Erythroblast (primary cell): ENCODE measurements around the gene ZNF521.

Experiments
- DNase-seq, 2 experiments: peaks; one replicate each; lab custom pipeline; 2025; lab: John Stamatoyannopoulos, UW
- GATA1 ChIP-seq: IDR thresholded peaks from 2 replicates; pipeline ENCODE4 v1.6.1; 2011; ENCODE audit warnings: low read depth, mild to moderate bottlenecking, control low read depth, low read length, moderate library complexity
- POLR2A ChIP-seq: IDR thresholded peaks from 2 replicates; pipeline ENCODE4 v1.6.1; 2011; ENCODE audit warnings: mild to moderate bottlenecking, low read length

ZNF521 gene

DNA sequence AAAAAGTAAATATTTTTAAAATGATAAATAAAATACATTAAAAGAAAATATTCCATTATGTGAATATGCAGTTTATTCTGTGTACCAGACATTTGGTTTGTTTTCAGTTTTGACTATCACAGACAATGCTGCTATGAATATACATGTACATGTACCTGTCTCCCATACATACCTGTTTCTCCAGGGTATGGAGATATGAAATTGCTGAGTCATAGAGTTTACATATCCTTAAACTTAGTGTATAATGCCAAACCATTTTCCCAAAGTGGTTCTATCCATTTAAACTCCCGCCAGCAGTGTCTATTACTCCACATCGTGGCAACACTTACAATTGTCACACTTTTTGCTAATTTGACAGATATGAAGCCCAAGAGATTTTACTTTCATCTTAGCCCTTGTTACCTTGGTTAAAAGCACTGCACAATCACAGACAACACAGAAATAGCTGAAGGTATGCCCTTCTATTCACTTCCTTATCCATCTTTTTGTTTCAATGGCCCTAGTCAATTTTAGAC is 56.3 kb downstream of the ZNF521 start:
- DNase-seq = no peak
- TF ChIP-seq POLR2A = no peak
- no peak for TF ChIP-seq GATA1

DNA sequence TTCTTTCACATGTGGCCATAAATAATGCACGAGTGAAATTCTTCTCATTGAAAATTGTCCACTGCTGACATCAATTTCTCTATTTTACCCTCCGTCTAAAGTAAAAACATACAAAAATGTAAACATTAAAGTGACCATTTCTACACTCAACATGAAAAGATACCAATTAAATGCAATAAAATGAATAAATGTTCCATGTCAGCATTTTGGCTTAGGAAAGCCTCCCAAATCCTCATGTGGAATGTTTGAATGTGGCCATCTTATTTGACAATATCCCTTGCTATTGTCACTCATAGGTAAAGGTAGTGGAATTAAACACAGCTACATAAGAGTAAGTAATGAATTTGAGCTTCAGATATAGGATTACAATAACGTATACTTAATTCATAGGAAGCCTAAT is 60.8 kb downstream of the ZNF521 start:
- no peak for DNase-seq
- no peak for TF ChIP-seq POLR2A
- TF ChIP-seq GATA1 = no peak

DNA sequence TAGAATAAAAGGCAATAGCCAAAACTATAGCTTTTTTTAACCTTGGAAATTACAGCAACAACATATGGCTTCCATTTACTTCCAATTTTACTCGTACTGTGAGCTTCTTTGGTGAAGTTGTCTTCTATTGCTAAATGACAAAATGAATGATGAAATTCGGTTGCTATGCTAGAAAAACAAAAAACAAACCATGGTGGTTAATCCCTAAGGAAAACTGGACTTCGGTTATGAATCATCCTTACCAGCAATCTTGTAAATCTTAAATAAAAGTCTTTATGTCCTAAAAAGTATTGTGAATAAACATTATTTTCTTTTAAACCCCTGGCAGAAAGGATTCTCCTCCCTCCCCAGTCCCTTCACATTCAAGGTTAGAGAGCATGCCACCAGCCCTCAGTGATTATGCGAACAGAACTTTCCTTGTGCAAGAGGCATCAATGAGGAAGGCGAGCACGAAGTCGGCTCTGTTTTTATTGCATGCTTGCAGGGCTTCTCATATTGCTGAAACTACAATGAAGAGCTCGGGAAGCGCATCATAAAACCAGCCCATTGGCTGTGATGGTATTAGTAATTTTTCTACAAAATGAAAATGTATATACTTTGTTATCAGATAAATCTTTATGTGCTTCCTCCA is 62.9 kb downstream of the ZNF521 start:
- TF ChIP-seq POLR2A = no peak
- TF ChIP-seq GATA1 = no peak
- no peak for DNase-seq

DNA sequence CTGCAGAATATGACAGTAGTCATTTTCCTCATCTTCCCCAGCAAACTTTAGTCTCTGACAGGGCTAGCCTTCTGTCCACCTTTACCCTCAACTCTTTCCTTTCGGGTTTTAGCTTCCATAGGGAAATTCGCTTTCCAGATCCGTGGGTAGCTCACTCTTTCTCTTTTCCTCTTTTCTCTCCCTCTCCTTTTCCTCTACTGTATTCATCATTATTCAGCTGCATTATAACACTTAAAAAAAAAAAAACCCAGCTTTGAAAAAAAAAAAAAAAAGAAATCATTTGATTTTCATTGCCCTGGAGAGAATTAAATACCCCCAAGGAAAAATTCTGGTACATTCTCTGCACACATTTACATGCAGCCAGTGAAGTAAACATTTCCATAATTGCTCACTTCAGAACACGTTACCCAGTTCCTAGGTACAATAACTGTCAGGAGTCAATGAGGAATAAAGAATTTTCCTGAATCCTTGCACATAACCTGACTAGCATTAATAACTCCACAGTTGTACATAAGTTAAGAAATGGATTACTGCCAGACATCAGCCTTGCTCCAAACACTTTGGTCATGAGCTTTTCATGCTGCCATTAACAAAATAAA is 63.5 kb downstream of the ZNF521 start:
- TF ChIP-seq GATA1 = no peak
- TF ChIP-seq POLR2A = no peak
- DNase-seq = no peak

DNA sequence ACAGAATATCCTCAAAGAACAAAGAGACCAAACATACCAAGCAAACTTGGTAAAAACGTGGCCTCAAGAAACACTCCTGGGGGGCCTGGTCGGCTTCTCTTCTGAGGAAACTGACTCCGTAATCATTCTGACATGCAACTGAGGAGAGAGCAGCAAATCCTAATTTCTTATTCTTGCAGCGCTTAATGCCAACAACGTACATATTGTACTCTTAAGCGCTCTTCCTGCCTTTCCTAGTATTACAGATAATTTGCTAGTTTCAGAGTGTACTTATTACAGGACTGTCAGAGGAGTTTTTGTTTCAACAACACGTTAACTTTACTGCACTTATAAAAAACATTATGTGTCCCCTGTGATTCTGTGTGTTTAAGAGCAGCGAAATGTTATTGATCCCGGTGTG is 64.9 kb downstream of the ZNF521 start:
- no peak for DNase-seq
- TF ChIP-seq POLR2A (no peak), GATA1 (no peak)

DNA sequence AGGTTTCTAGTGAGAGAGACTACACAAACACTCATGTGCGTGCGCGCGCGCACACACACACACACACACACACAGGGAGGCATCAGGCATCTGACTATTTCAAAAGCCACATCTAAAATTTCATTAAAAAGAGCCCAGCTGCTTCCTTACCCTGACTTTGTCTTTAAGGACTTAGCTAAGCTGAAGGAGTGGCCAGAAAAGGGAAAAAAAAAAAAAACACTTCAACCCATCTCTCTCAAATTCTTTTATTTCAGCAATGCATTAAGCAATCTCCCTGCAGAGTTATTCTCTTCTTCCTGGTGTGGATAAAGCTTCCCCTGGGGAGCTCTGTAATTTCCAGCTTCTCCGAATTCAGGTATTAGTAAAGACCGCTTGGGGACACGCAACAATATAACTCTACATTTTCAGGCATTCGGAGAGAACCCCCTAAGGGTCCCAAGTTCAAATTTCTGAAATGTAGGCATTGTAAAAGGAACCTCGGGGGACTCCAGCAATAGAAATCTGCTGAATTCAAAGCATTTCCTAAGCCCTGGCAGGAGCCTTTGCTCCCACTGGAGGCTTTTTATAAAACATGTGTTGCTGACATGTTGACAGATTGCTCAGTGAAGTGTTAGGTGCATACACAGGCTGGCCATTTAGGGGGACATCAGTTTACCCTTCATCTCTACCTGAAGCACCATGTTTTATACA is 67.0 kb downstream of the ZNF521 start:
- no peak for TF ChIP-seq GATA1
- TF ChIP-seq POLR2A = no peak
- no peak for DNase-seq

DNA sequence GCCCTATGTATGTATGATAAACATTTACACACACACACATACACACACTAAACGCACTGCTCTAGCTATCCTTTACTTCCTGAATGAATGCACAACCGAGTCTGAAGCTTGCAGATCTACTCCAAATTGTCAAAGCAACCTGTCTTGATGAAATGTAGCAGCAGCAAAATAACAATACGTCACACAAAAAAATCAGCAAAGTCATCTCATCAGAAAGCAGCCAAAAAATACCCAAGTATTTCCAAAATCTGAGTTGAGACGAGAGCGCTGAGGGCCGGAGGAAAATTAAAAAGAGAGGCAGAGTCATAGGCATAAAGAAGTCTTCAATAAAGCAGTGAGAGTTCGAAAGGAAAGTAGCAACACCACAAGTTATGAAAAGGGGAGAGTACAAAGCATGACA is 67.7 kb downstream of the ZNF521 start:
- DNase-seq = no peak
- TF ChIP-seq POLR2A (no peak), GATA1 (no peak)

DNA sequence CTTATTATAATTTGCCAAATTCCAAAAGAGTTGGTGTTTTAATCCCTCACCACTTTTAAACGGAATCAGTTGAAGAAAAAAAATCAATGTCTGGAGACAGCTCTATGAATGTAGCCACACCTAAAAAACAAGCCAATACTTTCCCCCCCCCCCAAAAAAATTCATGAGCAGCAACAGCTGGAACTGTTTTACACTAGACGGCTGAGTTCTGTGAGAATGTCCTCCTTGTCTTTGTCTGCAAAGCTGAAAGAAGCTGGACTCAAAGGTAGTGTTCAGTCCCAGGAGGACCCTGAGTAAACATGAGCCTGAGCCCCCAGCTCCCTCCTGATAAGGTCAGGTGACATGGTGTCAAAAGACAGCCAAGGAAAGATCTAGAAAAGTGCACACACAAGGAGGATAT is 68.2 kb downstream of the ZNF521 start:
- TF ChIP-seq GATA1 (no peak), POLR2A (no peak)
- no peak for DNase-seq

DNA sequence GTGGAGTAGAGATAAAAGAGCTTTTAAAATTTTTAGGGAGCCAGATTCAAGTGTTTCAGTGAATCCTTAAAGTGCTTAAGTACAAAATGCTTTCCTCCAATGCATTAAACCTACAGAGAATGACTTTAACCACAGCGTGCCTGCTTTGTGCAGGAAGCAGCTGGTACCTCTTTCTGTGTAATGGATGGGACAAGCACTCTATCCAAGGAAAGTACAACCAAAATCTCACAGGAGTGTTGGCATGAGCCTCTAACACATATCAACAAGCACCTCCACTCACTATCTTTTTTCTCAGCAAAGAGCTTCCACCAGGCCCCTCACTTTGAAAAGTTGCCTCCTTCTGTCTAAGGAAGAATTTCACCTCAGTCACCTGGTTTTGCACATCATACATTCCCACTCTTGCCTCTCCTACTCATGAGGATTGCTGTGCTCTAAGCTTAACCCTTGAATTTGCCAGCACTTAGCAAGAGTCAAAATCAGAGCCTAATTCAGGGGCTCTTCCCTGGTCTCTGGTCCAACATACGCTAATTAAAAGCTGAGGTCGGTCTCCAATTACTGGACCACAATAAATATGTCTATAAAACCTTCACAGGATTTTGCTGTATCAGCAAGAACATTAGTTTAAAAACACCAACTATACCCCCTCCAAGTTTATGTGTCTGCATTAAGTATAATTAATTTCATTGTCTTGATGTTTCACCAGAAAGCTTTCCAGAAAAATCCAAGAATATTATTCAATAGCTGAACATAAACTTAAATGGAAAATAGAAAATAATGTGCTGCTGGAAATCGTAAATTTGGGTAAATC is 68.9 kb downstream of the ZNF521 start:
- DNase-seq = no peak
- TF ChIP-seq GATA1 (no peak), POLR2A (no peak)

DNA sequence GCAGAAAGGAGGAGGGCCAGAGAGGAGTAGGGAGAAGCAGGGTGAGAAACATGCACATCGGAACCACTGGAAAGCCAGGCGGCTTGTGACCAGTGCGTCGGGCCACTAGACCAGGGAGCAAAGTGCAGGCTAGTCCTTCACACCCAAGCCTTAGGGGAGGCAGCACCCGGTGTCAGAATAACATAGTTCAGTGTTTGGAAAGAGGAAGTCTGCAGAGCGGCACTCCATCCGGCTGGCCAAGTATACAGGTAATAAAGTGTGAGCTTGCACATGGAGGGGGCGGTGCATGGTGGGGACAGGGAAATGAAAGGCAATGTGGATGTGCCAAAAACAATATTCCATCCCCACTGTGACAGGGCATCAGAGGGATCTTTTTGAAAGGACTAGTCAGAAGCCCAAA is 69.7 kb downstream of the ZNF521 start:
- TF ChIP-seq POLR2A (no peak), GATA1 (no peak)
- DNase-seq = no peak

DNA sequence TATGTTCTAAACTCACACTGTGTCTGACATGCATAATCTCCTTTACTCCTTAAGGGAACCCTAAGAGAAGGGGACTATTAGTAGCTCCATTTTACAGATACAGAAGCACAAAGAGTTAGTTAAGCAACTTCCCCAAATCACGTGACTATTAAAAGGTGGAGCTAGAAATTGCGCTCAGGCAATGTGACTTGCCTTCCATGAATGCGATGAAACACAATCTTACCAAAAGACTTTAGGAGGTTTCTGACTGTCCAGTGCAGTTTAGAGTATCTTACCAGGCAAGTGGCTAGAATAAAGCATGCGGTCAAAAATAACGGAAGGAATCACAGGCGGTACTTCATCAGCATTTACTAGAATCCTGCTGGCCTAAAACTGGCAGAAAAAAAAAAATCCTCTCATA is 70.4 kb downstream of the ZNF521 start:
- no peak for DNase-seq
- TF ChIP-seq GATA1 (no peak), POLR2A (no peak)

DNA sequence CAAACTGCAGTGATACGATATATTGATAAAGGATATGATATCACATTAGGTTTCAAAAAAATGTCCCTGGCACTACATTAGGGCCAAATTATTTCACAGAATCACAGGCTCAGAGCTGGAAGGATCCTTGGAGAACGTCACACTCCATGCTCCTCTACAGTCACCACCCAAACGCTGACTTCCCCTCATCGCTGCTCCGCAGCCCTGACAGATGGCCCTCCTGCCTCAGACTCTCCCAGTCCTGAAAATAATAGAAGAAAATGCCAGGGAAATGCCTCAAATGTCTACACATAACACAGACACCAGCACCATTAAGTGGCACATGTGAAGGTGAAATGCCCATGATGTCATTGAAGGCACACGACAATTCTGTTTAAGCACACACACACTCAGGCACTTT is 72.0 kb downstream of the ZNF521 start:
- TF ChIP-seq GATA1 (no peak), POLR2A (no peak)
- no peak for DNase-seq

DNA sequence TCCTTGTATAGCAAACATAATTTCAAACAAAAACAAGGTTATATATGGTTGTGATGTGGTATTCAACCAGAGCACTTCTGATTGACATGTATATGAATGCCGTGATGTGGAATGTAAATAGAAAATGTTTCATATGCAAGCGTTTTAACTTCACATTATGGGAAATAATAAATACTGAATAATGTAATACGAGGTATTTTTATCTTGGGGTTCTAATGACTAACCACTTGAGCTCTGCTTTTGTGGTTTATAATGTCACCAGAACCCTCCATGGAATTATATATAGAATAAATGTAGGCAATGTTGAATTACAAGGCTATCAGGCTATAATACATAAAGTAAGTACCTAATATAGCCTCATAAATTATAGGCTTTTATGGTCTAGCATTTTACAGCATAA is 72.4 kb downstream of the ZNF521 start:
- DNase-seq = no peak
- TF ChIP-seq POLR2A (no peak), GATA1 (no peak)

DNA sequence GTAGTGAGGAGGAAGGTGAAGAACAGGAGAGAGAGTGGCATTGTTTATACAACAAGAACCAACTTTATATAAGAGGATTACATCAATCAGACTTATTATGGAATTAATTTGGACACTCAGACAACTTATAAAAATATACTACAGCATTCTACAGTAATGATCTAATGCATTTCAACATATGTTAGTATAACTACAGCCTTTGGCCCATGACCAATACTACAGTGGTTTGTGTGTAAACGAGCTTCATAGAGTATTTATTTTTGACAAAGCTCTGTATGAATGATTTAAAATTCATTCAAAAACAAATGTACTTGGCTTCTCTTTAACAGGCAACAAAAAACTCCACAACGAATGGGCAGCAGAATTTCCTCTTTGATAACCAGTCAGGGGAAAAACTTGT is 72.8 kb downstream of the ZNF521 start:
- no peak for TF ChIP-seq POLR2A
- no peak for TF ChIP-seq GATA1
- DNase-seq = no peak
